Right hindlimb (tissue), 1 donor: ENCODE results near the gene PGC.
A peak's percentile ranks its signal among the peaks of the same experiment; 100 is the strongest.

Experiments
- DNase-seq: peaks from one replicate; pipeline ENCODE4 v3.0.0-alpha.2; 2018

PGC gene

GRCh38 chr6:41743406-41744235 is 3.6 kb downstream of the PGC start:
- no peak for DNase-seq

- no peak for DNase-seq
These were observed 5.3 kb downstream of the PGC start for GRCh38 chr6:41741625-41742490.

GRCh38 chr6:41740366-41741162 is 6.6 kb downstream of the PGC start:
- DNase-seq: no peak

GRCh38 chr6:41739041-41739440 is 8.2 kb downstream of the PGC start:
- DNase-seq: no peak

- DNase-seq: no peak
These were observed 9.5 kb downstream of the PGC start for GRCh38 chr6:41737591-41738130.

- DNase-seq: no peak
These were observed 10.2 kb downstream of the PGC start for GRCh38 chr6:41736800-41737555.

GRCh38 chr6:41736186-41736733 is 10.9 kb downstream of the PGC start:
- DNase-seq: no peak

GRCh38 chr6:41735427-41736185 is 11.6 kb downstream of the PGC start, which contains the start of gene TFEB:
Gene TFEB, minus strand, starts transcription at chr6:41735608. Its CDS starts 44,395 bp downstream, at chr6:41691213.
- peak; percentile 96 for DNase-seq

GRCh38 chr6:41734666-41735426 is 12.4 kb downstream of the PGC start:
- DNase-seq: peak; percentile 92

GRCh38 chr6:41733707-41734665 is 13.2 kb downstream of the PGC start:
- DNase-seq: peak; percentile 88

GRCh38 chr6:41733360-41733706 is 13.9 kb downstream of the PGC start:
- no peak for DNase-seq

- no peak for DNase-seq
These were observed 14.4 kb downstream of the PGC start for GRCh38 chr6:41732591-41733359.

GRCh38 chr6:41732149-41732548 is 15.0 kb downstream of the PGC start:
- DNase-seq: no peak

- no peak for DNase-seq
These were observed 15.6 kb downstream of the PGC start for GRCh38 chr6:41731561-41732086.

GRCh38 chr6:41730531-41731436 is 16.4 kb downstream of the PGC start:
- no peak for DNase-seq

- no peak for DNase-seq
These were observed 17.6 kb downstream of the PGC start for GRCh38 chr6:41729624-41730023.

GRCh38 chr6:41728954-41729353 is 18.2 kb downstream of the PGC start:
- DNase-seq: no peak
